Neural cell (in vitro differentiated cells): ENCODE measurements around the gene TMEM174.

ENCODE experiments used
- EP300 ChIP-seq: fragments of 450-650 bp; conservative IDR thresholded peaks from 2 replicates; pipeline ENCODE4 v1.6.1; 2014; ENCODE audit warnings: antibody characterized with exemption, mild to moderate bottlenecking, moderate library complexity; ENCODE audit not compliant: poor library complexity, severe bottlenecking
- EZH2 ChIP-seq: fragments of 200-600, 300-800 bp; shearing (Covaris generic), sonication (generic); IDR thresholded peaks from 2 replicates; pipeline ENCODE4 v1.6.1; 2014; ENCODE audit warnings: antibody characterized with exemption, low read length, borderline replicate concordance, mild to moderate bottlenecking; ENCODE audit not compliant: insufficient read depth, poor library complexity, severe bottlenecking
- POLR2AphosphoS5 ChIP-seq: IDR thresholded peaks from 2 replicates; pipeline ENCODE4 v1.6.1; 2012
- REST ChIP-seq: IDR thresholded peaks from 2 replicates; pipeline ENCODE4 v1.6.1; 2012; ENCODE audit warnings: borderline replicate concordance
- TF ChIP-seq, protein P1 (sequence below): fragments of 450-650 bp; IDR thresholded peaks from 2 replicates; pipeline ENCODE4 v1.5.1; 2014; ENCODE audit warnings: antibody characterized with exemption, mild to moderate bottlenecking, moderate library complexity; ENCODE audit not compliant: poor library complexity, severe bottlenecking

GRCh38 chr5:73176250-73176649 is 3.3 kb downstream of the TMEM174 start:
- TF ChIP-seq, protein P1, sequence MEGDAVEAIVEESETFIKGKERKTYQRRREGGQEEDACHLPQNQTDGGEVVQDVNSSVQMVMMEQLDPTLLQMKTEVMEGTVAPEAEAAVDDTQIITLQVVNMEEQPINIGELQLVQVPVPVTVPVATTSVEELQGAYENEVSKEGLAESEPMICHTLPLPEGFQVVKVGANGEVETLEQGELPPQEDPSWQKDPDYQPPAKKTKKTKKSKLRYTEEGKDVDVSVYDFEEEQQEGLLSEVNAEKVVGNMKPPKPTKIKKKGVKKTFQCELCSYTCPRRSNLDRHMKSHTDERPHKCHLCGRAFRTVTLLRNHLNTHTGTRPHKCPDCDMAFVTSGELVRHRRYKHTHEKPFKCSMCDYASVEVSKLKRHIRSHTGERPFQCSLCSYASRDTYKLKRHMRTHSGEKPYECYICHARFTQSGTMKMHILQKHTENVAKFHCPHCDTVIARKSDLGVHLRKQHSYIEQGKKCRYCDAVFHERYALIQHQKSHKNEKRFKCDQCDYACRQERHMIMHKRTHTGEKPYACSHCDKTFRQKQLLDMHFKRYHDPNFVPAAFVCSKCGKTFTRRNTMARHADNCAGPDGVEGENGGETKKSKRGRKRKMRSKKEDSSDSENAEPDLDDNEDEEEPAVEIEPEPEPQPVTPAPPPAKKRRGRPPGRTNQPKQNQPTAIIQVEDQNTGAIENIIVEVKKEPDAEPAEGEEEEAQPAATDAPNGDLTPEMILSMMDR, result no peak
- no peak for TF ChIP-seq EZH2
- no peak for TF ChIP-seq EP300
- no peak for TF ChIP-seq POLR2AphosphoS5
- TF ChIP-seq REST, result no peak
